Panc1 (cell line): ENCODE data around the gene RRP12.

Experiments
- CTCF ChIP-seq: fragments of 450-650 bp; IDR thresholded peaks from 2 replicates; pipeline ENCODE4 v1.5.1; 2017; ENCODE audit warnings: mild to moderate bottlenecking
- POLR2AphosphoS5 ChIP-seq: IDR thresholded peaks from 2 replicates; pipeline ENCODE4 v1.6.1; 2012; ENCODE audit warnings: mild to moderate bottlenecking, low read depth, low read length, moderate library complexity
- SIN3A ChIP-seq: IDR thresholded peaks from 2 replicates; pipeline ENCODE4 v1.6.1; 2012; ENCODE audit warnings: low read depth, mild to moderate bottlenecking, low read length, moderate library complexity, borderline replicate concordance; ENCODE audit not compliant: insufficient read depth

GRCh38 chr10:97363071-97363470, 38.1 kb downstream of the RRP12 start:
- TF ChIP-seq CTCF (no peak), SIN3A (no peak), POLR2AphosphoS5 (no peak)
